OCI-LY3 (cell line): ENCODE measurements around the gene SERPINB4.

ENCODE experiments used
- EZH2phosphoT487 ChIP-seq: fragments of 200-600 bp; shearing (Covaris generic); IDR thresholded peaks from 2 replicates; pipeline ENCODE4 v1.6.1; 2018; ENCODE audit warnings: antibody characterized with exemption, mixed run types, low read depth
- TF ChIP-seq, protein P1 (sequence below): fragments of 200-600, 300-600 bp; sonication (generic); IDR thresholded peaks from 2 replicates; pipeline ENCODE4 v1.5.1; 2014; ENCODE audit warnings: antibody characterized with exemption, low read length, low read depth

DNA sequence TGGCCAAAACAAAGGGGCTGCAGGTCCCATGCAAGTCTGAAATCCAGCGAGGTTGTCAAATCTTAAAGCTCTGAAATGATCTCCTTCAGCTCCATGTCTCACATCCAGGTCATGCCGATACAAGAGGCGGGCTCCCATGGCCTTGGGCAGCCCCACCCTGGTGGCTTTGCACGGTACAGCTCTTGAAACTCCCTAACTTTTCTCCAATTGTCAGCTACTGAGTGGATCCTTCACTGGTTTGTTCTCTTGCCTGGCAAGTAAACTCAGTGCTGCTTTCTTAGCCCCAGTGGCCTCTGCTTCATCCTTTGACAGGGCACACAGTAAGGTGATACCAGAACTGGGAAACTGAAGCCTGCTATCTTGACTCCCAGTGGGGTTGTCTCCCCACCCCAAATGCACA lies 30.6 kb downstream of the SERPINB4 start:
- TF ChIP-seq, protein P1, sequence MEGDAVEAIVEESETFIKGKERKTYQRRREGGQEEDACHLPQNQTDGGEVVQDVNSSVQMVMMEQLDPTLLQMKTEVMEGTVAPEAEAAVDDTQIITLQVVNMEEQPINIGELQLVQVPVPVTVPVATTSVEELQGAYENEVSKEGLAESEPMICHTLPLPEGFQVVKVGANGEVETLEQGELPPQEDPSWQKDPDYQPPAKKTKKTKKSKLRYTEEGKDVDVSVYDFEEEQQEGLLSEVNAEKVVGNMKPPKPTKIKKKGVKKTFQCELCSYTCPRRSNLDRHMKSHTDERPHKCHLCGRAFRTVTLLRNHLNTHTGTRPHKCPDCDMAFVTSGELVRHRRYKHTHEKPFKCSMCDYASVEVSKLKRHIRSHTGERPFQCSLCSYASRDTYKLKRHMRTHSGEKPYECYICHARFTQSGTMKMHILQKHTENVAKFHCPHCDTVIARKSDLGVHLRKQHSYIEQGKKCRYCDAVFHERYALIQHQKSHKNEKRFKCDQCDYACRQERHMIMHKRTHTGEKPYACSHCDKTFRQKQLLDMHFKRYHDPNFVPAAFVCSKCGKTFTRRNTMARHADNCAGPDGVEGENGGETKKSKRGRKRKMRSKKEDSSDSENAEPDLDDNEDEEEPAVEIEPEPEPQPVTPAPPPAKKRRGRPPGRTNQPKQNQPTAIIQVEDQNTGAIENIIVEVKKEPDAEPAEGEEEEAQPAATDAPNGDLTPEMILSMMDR: no peak
- TF ChIP-seq EZH2phosphoT487: no peak
